RWPE1 (cell line): ENCODE measurements around the gene STK32C.

Experiments used
- CTCF ChIA-PET: fragments of 350-600 bp; sonication (Branson Sonifier 250); formaldehyde crosslinking; extraction: SDS; loops from one replicate; lab custom pipeline; 2021; lab: Yijun Ruan, JAX
- POLR2A ChIA-PET: fragments of 400-600 bp; formaldehyde crosslinking; extraction: SDS; loops from one replicate; lab custom pipeline; 2020; ENCODE audit warnings: antibody characterized with exemption; ENCODE audit not compliant: low non-redundant PET; lab: Yijun Ruan, JAX
- DNase-seq: peaks from one replicate; pipeline ENCODE4 v3.0.0; 2012; ENCODE audit warnings: low spot score
- H3K27ac ChIP-seq: fragments of 450-650 bp; 2 replicates; pipeline ENCODE4 v1.5.1; 2017
- CTCF ChIP-seq: fragments of 450-650 bp; conservative IDR thresholded peaks from 2 replicates; pipeline ENCODE4 v1.5.1; 2017; ENCODE audit warnings: low read depth, mild to moderate bottlenecking

STK32C gene

GRCh38 chr10:132246296-132246695 is 61.5 kb downstream of the STK32C start:
- no peak overlapping the region for H3K27ac ChIP-seq
- ChIA-PET CTCF (no interaction called here), POLR2A (no interaction called here)
- no peak for DNase-seq
- TF ChIP-seq CTCF: no peak

- DNase-seq: no peak
- POLR2A ChIA-PET: interaction anchor here (0.7 kb wide), 1 partner anchor 19 kb away, joined by 3 read pairs; no protein-coding TSS in a partner anchor
- H3K27ac ChIP-seq: no peak overlapping the region
- no peak for TF ChIP-seq CTCF
- CTCF ChIA-PET: no interaction called here
Observed at GRCh38 chr10:132245056-132245455, 62.7 kb downstream of the STK32C start.

- H3K27ac ChIP-seq: no peak overlapping the region
- ChIA-PET POLR2A (no interaction called here), CTCF (no interaction called here)
- TF ChIP-seq CTCF: no peak
- DNase-seq: no peak
Observed at GRCh38 chr10:132243626-132244025, 64.1 kb downstream of the STK32C start.

GRCh38 chr10:132243141-132243540 is 64.6 kb downstream of the STK32C start:
- DNase-seq: no peak
- no peak overlapping the region for H3K27ac ChIP-seq
- ChIA-PET CTCF (no interaction called here), POLR2A (no interaction called here)
- TF ChIP-seq CTCF: no peak

GRCh38 chr10:132242103-132242840 is 65.5 kb downstream of the STK32C start:
- DNase-seq: no peak
- no peak for TF ChIP-seq CTCF
- CTCF ChIA-PET: no interaction called here
- POLR2A ChIA-PET: no interaction called here
- H3K27ac ChIP-seq: no peak overlapping the region

- CTCF ChIA-PET: no interaction called here
- H3K27ac ChIP-seq: no peak overlapping the region
- DNase-seq: no peak
- no peak for TF ChIP-seq CTCF
- POLR2A ChIA-PET: no interaction called here
Observed at GRCh38 chr10:132241496-132241895, 66.3 kb downstream of the STK32C start.
